ENCODE results near the gene CCDC81.

The CCDC81 gene

DNA sequence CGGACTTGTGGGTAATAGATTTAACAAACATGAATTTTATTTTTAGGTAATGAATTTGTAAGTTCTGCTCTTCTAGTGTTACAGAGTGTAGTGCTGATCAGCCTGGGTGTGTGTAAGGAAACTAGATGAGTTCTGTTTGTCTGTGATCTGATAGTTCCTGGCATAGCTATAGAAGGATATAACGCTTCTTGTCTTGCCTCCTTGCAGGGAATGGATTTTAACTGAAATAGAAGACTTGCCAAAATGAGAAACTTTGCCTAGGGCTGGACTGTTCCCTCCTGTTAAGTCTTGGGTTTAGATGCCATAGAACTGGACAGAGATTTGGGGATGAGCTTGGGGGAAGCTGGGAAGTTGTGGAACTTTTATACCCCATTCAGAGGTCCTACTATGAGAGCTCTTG lies 11.6 kb downstream of the CCDC81 start:
- TF ChIP-seq, protein P1, sequence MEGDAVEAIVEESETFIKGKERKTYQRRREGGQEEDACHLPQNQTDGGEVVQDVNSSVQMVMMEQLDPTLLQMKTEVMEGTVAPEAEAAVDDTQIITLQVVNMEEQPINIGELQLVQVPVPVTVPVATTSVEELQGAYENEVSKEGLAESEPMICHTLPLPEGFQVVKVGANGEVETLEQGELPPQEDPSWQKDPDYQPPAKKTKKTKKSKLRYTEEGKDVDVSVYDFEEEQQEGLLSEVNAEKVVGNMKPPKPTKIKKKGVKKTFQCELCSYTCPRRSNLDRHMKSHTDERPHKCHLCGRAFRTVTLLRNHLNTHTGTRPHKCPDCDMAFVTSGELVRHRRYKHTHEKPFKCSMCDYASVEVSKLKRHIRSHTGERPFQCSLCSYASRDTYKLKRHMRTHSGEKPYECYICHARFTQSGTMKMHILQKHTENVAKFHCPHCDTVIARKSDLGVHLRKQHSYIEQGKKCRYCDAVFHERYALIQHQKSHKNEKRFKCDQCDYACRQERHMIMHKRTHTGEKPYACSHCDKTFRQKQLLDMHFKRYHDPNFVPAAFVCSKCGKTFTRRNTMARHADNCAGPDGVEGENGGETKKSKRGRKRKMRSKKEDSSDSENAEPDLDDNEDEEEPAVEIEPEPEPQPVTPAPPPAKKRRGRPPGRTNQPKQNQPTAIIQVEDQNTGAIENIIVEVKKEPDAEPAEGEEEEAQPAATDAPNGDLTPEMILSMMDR (IDR thresholded peaks at IDR 0.05; ENCODE audit: borderline replicate concordance, insufficient read depth, low read depth, low read length): no peak
- no peak overlapping the region for H3K4me3 ChIP-seq (ENCODE audit: low read depth, low read length)

- TF ChIP-seq, protein P1 (IDR thresholded peaks at IDR 0.05; ENCODE audit: borderline replicate concordance, insufficient read depth, low read depth, low read length): no peak
- H3K4me3 ChIP-seq (ENCODE audit: low read depth, low read length): no peak overlapping the region
Measured at GRCh38 chr11:86386746-86387145, 12.1 kb downstream of the CCDC81 start.

DNA sequence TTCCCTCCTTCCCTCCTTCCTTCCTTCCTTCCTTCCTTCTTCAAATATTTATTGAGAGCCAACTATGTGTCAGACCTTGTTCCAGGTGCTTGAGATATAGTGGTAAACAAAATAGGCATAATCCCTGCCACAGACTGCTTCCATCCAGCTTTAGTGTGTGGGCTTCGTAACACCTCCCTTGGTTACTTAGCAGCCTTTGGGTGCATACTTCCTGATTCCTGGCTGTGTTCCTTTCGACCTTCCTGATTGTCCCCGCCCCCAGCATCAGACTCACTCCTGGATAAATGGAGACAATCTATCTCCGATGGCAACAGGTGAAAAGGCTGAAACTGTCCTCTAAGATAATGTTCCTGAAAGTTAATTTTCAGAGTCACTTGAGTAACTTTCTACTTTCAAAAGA lies 13.5 kb downstream of the CCDC81 start:
- H3K4me3 ChIP-seq (ENCODE audit: low read depth, low read length): no peak overlapping the region

GRCh38 chr11:86390487-86390886 lies 15.8 kb downstream of the CCDC81 start:
- TF ChIP-seq, protein P1 (IDR thresholded peaks at IDR 0.05; ENCODE audit: borderline replicate concordance, insufficient read depth, low read depth, low read length): no peak
- H3K4me3 ChIP-seq (ENCODE audit: low read depth, low read length): no peak overlapping the region

More for the DNA sequence above, 13.5 kb downstream of the CCDC81 start:
- TF ChIP-seq, protein P1 (IDR thresholded peaks at IDR 0.05; ENCODE audit: borderline replicate concordance, insufficient read depth, low read depth, low read length): no peak

- no peak overlapping the region for H3K4me3 ChIP-seq (ENCODE audit: low read depth, low read length)
Measured at GRCh38 chr11:86395061-86395551, 20.4 kb downstream of the CCDC81 start.

GRCh38 chr11:86396396-86396795 lies 21.7 kb downstream of the CCDC81 start:
- TF ChIP-seq, protein P1 (IDR thresholded peaks at IDR 0.05; ENCODE audit: borderline replicate concordance, insufficient read depth, low read depth, low read length): no peak
- no peak overlapping the region for H3K4me3 ChIP-seq (ENCODE audit: low read depth, low read length)

More at GRCh38 chr11:86395061-86395551, 20.4 kb downstream of the CCDC81 start:
- TF ChIP-seq, protein P1 (IDR thresholded peaks at IDR 0.05; ENCODE audit: borderline replicate concordance, insufficient read depth, low read depth, low read length): no peak

DNA sequence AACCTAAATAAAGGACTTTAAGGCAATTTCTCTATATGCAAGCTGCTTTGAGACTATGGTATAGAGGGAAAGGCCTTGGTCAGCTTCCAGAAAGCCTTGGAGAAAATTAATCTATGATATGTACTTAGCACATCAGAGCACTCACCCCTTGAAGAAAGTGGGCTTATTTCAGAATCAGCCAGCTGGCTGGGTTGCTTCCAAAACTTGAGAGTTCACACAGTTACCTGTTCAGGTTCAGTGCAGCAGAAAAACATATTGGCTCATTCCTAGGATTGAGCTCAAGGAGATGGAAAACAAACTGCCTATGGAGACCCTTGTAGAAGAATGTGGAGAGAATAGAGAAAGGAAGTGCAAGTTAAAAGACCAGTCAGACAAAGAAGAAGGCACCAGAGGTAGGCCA lies 22.7 kb downstream of the CCDC81 start:
- TF ChIP-seq, protein P1 (IDR thresholded peaks at IDR 0.05; ENCODE audit: borderline replicate concordance, insufficient read depth, low read depth, low read length): no peak
- no peak overlapping the region for H3K4me3 ChIP-seq (ENCODE audit: low read depth, low read length)

All from GM12875 (cell line).